Loucy (cell line): ENCODE results near the gene HOXA5.

Experiments
- H2AFZ ChIP-seq: fragments of 200-600 bp; sonication (generic); 2 replicates; pipeline ENCODE4 v1.6.0; 2016; ENCODE audit warnings: antibody characterized with exemption, mild to moderate bottlenecking, low read length, moderate library complexity
- H3F3A ChIP-seq: fragments of 200-600 bp; 2 replicates; pipeline ENCODE4 v1.6.0; 2016; ENCODE audit warnings: antibody characterized with exemption, low read depth, mild to moderate bottlenecking
- H3K27me3 ChIP-seq: fragments of 200-600 bp; sonication (generic); 2 replicates; pipeline ENCODE4 v1.6.1; 2014; ENCODE audit warnings: low read length, mild to moderate bottlenecking; ENCODE audit not compliant: insufficient read depth, poor library complexity, severe bottlenecking
- H3K36me3 ChIP-seq: fragments of 200-600 bp; sonication (generic); 2 replicates; pipeline ENCODE4 v1.6.1; 2016; ENCODE audit warnings: low read length; ENCODE audit not compliant: insufficient read depth
- H3K4me1 ChIP-seq: fragments of 200-600 bp; sonication (generic); 2 replicates; pipeline ENCODE4 v1.5.1; 2014; ENCODE audit warnings: low read length, mild to moderate bottlenecking; ENCODE audit not compliant: insufficient read depth, poor library complexity, severe bottlenecking
- H3K4me2 ChIP-seq: fragments of 200-600 bp; sonication (generic); 2 replicates; pipeline ENCODE4 v1.6.0; 2014; ENCODE audit warnings: antibody characterized with exemption, low read length, low read depth, mild to moderate bottlenecking; ENCODE audit not compliant: poor library complexity, severe bottlenecking
- H3K4me3 ChIP-seq: fragments of 200-600 bp; sonication (generic); 2 replicates; pipeline ENCODE4 v1.5.1; 2014; ENCODE audit warnings: low read length, mild to moderate bottlenecking, mixed read lengths; ENCODE audit not compliant: poor library complexity, severe bottlenecking
- H3K79me2 ChIP-seq: fragments of 200-600 bp; sonication (generic); 2 replicates; pipeline ENCODE4 v1.6.1; 2014; ENCODE audit warnings: low read length; ENCODE audit not compliant: insufficient read depth
- H3K9ac ChIP-seq: fragments of 200-600 bp; sonication (generic); 2 replicates; pipeline ENCODE4 v1.6.0; 2014; ENCODE audit warnings: mild to moderate bottlenecking, low read depth, low read length, moderate library complexity; ENCODE audit not compliant: poor library complexity, severe bottlenecking
- H3K9me2 ChIP-seq: fragments of 200-600 bp; sonication (generic); replicated peaks from 2 replicates; pipeline ENCODE4 v1.6.1; 2016; ENCODE audit warnings: low read depth, low read length, mixed read lengths
- H3K9me3 ChIP-seq: fragments of 200-600 bp; sonication (generic); 2 replicates; pipeline ENCODE4 v1.6.1; 2014; ENCODE audit warnings: mild to moderate bottlenecking, antibody characterized with exemption, low read length, low read depth; ENCODE audit not compliant: insufficient read depth
- H4K20me1 ChIP-seq: fragments of 200-600 bp; sonication (generic); 2 replicates; pipeline ENCODE4 v1.6.0; 2014; ENCODE audit warnings: antibody characterized with exemption, low read length, mild to moderate bottlenecking; ENCODE audit not compliant: insufficient read depth, poor library complexity, severe bottlenecking
- EZH2phosphoT487 ChIP-seq: fragments of 200-600 bp; IDR thresholded peaks from 2 replicates; pipeline ENCODE4 v1.6.1; 2018; ENCODE audit warnings: antibody characterized with exemption, mild to moderate bottlenecking, moderate library complexity, borderline replicate concordance
- TF ChIP-seq, protein P1 (sequence below): fragments of 200-600 bp; sonication (generic); conservative IDR thresholded peaks from 2 replicates; pipeline ENCODE4 v1.5.1; 2014; ENCODE audit warnings: mild to moderate bottlenecking, antibody characterized with exemption, low read length

HOXA5 gene

DNA sequence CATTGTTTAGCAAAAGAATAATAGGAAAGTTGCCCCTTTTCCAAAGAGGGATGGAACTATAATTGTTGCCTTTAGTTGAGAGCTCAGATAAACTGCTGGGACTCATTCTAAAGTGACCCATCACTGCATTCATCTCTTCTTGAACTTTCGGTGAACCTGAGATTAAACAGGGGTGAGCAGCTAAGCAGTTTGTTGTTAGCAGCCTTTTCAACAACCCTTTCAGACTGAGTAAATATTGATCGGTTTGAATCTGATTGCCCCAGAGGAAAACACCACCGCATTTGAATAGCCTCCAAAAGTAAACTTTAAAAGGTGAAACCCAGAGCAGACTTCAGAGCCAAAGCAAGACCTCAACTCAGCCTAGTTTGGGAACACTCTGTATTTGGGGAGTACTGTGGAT lies 52.4 kb downstream of the HOXA5 start:
- no peaks in the 10 kb centered on the region for H3K36me3 ChIP-seq
- no peaks in the 10 kb centered on the region for H3K9me2 ChIP-seq
- no peak overlapping the region for H3K4me3 ChIP-seq
- peaks cover 41% of the 10 kb centered on the region for H3K4me1 ChIP-seq
- peaks cover 22% of the 10 kb centered on the region for H3K79me2 ChIP-seq
- H3K9ac ChIP-seq = no peak overlapping the region
- H2AFZ ChIP-seq = no peak overlapping the region
- H3F3A ChIP-seq = no peaks in the 10 kb centered on the region
- H4K20me1 ChIP-seq = no peaks in the 10 kb centered on the region
- no peaks in the 10 kb centered on the region for H3K9me3 ChIP-seq
- no peak overlapping the region for H3K4me2 ChIP-seq
- H3K27me3 ChIP-seq = no peaks in the 10 kb centered on the region
- TF ChIP-seq EZH2phosphoT487 = no peak
- TF ChIP-seq, protein P1, sequence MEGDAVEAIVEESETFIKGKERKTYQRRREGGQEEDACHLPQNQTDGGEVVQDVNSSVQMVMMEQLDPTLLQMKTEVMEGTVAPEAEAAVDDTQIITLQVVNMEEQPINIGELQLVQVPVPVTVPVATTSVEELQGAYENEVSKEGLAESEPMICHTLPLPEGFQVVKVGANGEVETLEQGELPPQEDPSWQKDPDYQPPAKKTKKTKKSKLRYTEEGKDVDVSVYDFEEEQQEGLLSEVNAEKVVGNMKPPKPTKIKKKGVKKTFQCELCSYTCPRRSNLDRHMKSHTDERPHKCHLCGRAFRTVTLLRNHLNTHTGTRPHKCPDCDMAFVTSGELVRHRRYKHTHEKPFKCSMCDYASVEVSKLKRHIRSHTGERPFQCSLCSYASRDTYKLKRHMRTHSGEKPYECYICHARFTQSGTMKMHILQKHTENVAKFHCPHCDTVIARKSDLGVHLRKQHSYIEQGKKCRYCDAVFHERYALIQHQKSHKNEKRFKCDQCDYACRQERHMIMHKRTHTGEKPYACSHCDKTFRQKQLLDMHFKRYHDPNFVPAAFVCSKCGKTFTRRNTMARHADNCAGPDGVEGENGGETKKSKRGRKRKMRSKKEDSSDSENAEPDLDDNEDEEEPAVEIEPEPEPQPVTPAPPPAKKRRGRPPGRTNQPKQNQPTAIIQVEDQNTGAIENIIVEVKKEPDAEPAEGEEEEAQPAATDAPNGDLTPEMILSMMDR = no peak
